H1 (cell line): ENCODE measurements around the gene CHCHD1.

Experiments
- HDAC6 ChIP-seq: IDR thresholded peaks from one replicate; pipeline ENCODE4 v1.7.1; 2012; ENCODE audit warnings: low read depth, mild to moderate bottlenecking, inconsistent platforms, low read length, moderate library complexity
- RAD21 ChIP-seq, 2 experiments: IDR thresholded peaks in 1 of 2; conservative IDR thresholded peaks in 1 of 2; 2 replicates each; pipeline ENCODE4 v1.6.1; 2011; ENCODE audit warnings: low read depth in 2 of 2, low read length in 2 of 2, improper control_type of control experiment in 1 of 2, inconsistent platforms in 1 of 2, mild to moderate bottlenecking in 1 of 2, moderate library complexity in 1 of 2
- RBBP5 ChIP-seq: IDR thresholded peaks from 2 replicates; pipeline ENCODE4 v1.7.1; 2012; ENCODE audit warnings: low read depth, mild to moderate bottlenecking, inconsistent platforms, low read length, moderate library complexity, borderline replicate concordance
- TAF7 ChIP-seq: optimal IDR thresholded peaks from 2 replicates; pipeline ENCODE3; 2011; ENCODE audit warnings: low read depth, mild to moderate bottlenecking, inconsistent platforms, low read length, moderate library complexity, borderline replicate concordance

- TF ChIP-seq HDAC6 (no peak), TAF7 (no peak), RAD21 (IDR thresholded peaks at IDR 0.05 in 1 of 2, conservative IDR thresholded peaks at IDR 0.05 in 1 of 2; ENCODE audit: low read depth in 2 of 2, low read length in 2 of 2) (no peak), RBBP5 (no peak)
Observed at GRCh38 chr10:73803680-73804286, 21.9 kb downstream of the CHCHD1 start.
